ENCODE results near the gene MTHFR.

- no peak for TF ChIP-seq CTCF (IDR thresholded peaks at IDR 0.05; ENCODE audit: low read depth, low read length, missing input control)
- TF ChIP-seq ZBTB33 (IDR thresholded peaks at IDR 0.05): no peak
- TF ChIP-seq HNF4G (IDR thresholded peaks at IDR 0.05): no peak
- TF ChIP-seq FOXA1 (IDR thresholded peaks at IDR 0.05): no peak
- TF ChIP-seq RXRA (IDR thresholded peaks at IDR 0.05): peak in 1 of 2 donors; percentile 78
- TF ChIP-seq MAX (IDR thresholded peaks at IDR 0.05): no peak
- no peak for TF ChIP-seq ATF3 (IDR thresholded peaks at IDR 0.05)
- no peak for TF ChIP-seq REST (IDR thresholded peaks at IDR 0.05)
- TF ChIP-seq TAF1 (conservative IDR thresholded peaks at IDR 0.05): no peak
- no peak for TF ChIP-seq GABPA (IDR thresholded peaks at IDR 0.05 in 1 of 2, conservative IDR thresholded peaks at IDR 0.05 in 1 of 2)
These were observed 4.9 kb downstream of the MTHFR start for GRCh38 chr1:11800756-11801433.

All from liver (tissue), 3 donors.